ENCODE results near the gene CALU. TPM values are rescaled to one million over a fixed set of nuclear protein-coding genes. Genes with fewer than 3 reads are reported as not detected.

Gene CALU
- total RNA-seq, 1 donor from 2014 or later, result 280 TPM

GRCh38 chr7:128801003-128801402 lies 61.8 kb downstream of the CALU start:
- FAIRE-seq, result no peak

GRCh38 chr7:128801667-128802418 lies 62.7 kb downstream of the CALU start:
- Histone ChIP-seq H3K4me3 (ENCODE audit: low read depth, low read length) (no peak overlapping the region), H3K36me3 (ENCODE audit: control insufficient read depth, insufficient read depth, low read length) (no peaks in the 10 kb centered on the region), H3K27me3 (ENCODE audit: control insufficient read depth, insufficient read depth, low read length) (no peaks in the 10 kb centered on the region)
- FAIRE-seq (no peak), DNase-seq (ENCODE audit: low read depth) (no peak)
- no peak for TF ChIP-seq CTCF (IDR thresholded peaks at IDR 0.05; ENCODE audit: insufficient read depth, low read length, severe bottlenecking)

More at GRCh38 chr7:128801003-128801402, 61.8 kb downstream of the CALU start:
- no peaks in the 10 kb centered on the region for H3K36me3 ChIP-seq (ENCODE audit: control insufficient read depth, insufficient read depth, low read length)
- no peaks in the 10 kb centered on the region for H3K27me3 ChIP-seq (ENCODE audit: control insufficient read depth, insufficient read depth, low read length)
- no peak for TF ChIP-seq CTCF (IDR thresholded peaks at IDR 0.05; ENCODE audit: insufficient read depth, low read length, severe bottlenecking)
- no peak for DNase-seq (ENCODE audit: low read depth)
- H3K4me3 ChIP-seq (ENCODE audit: low read depth, low read length), result no peak overlapping the region

- no peaks in the 10 kb centered on the region for H3K36me3 ChIP-seq (ENCODE audit: control insufficient read depth, insufficient read depth, low read length)
- FAIRE-seq, result no peak
- DNase-seq (ENCODE audit: low read depth), result no peak
- TF ChIP-seq CTCF (IDR thresholded peaks at IDR 0.05; ENCODE audit: insufficient read depth, low read length, severe bottlenecking), result no peak
- no peaks in the 10 kb centered on the region for H3K27me3 ChIP-seq (ENCODE audit: control insufficient read depth, insufficient read depth, low read length)
- H3K4me3 ChIP-seq (ENCODE audit: low read depth, low read length), result no peak overlapping the region
These were observed 65.3 kb downstream of the CALU start for GRCh38 chr7:128804484-128804883.

DNA sequence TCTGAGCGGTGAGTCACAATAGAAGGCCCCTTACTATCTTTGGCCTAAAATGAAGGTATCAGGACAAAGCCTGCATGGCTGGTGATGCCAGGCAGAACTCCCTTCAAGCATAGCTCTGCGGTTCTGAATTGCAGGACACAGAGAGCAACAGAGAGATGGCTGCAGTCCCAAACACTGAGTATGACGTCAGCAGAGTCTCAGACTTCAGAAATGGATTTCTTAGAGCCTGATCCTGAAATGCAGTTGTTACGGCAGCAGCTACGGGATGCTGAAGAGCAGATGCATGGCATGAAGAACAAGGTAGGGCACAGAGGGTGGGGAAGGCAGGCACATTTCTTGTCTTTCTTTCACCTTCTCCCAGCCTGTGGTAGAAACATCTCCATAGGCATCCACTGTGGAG lies 66.1 kb downstream of the CALU start:
- no peak overlapping the region for H3K4me3 ChIP-seq (ENCODE audit: low read depth, low read length)
- FAIRE-seq (no peak), DNase-seq (ENCODE audit: low read depth) (no peak)
- H3K36me3 ChIP-seq (ENCODE audit: control insufficient read depth, insufficient read depth, low read length), result no peaks in the 10 kb centered on the region
- TF ChIP-seq CTCF (IDR thresholded peaks at IDR 0.05; ENCODE audit: insufficient read depth, low read length, severe bottlenecking), result no peak
- H3K27me3 ChIP-seq (ENCODE audit: control insufficient read depth, insufficient read depth, low read length), result no peaks in the 10 kb centered on the region

GRCh38 chr7:128807191-128807590 lies 68.0 kb downstream of the CALU start:
- peaks cover 1% of the 10 kb centered on the region for H3K27me3 ChIP-seq (ENCODE audit: control insufficient read depth, insufficient read depth, low read length)
- H3K4me3 ChIP-seq (ENCODE audit: low read depth, low read length), result no peak overlapping the region
- DNase-seq (ENCODE audit: low read depth), result no peak
- TF ChIP-seq CTCF (IDR thresholded peaks at IDR 0.05; ENCODE audit: insufficient read depth, low read length, severe bottlenecking), result no peak
- FAIRE-seq, result no peak
- H3K36me3 ChIP-seq (ENCODE audit: control insufficient read depth, insufficient read depth, low read length), result no peaks in the 10 kb centered on the region

GRCh38 chr7:128809363-128809762 lies 70.2 kb downstream of the CALU start:
- FAIRE-seq (no peak), DNase-seq (ENCODE audit: low read depth) (no peak)
- Histone ChIP-seq H3K36me3 (ENCODE audit: control insufficient read depth, insufficient read depth, low read length) (no peaks in the 10 kb centered on the region), H3K27me3 (ENCODE audit: control insufficient read depth, insufficient read depth, low read length) (peaks cover 3% of the 10 kb centered on the region), H3K4me3 (ENCODE audit: low read depth, low read length) (no peak overlapping the region)
- TF ChIP-seq CTCF (IDR thresholded peaks at IDR 0.05; ENCODE audit: insufficient read depth, low read length, severe bottlenecking), result no peak

Data from bronchial epithelial cell (primary cell).